Left colon (tissue), 2 donors: ENCODE results near the gene COL23A1. TPM values are rescaled to one million over a fixed set of nuclear protein-coding genes. Genes with fewer than 3 reads are reported as not detected.

Source experiments
- ATAC-seq: fragments of 200-7000 bp; cut with Tn5 transposase; one replicate; pipeline ENCODE4 v1.9.1; 2020; ENCODE audit warnings: mild to moderate bottlenecking, moderate library complexity
- DNase-seq, 2 donors: peaks; one replicate each; pipeline ENCODE4 v3.0.0-alpha.2; 2020
- intact Hi-C, 2 donors: fragments of 100-400 bp; cut with DNase I in 1 of 2; cut with micrococcal nuclease in 1 of 2; formaldehyde crosslinking; loops; one replicate each; pipeline versions ENCODE4 v1.11.2 to v1.14.0; 2022; cut with DNase I, micrococcal nuclease
- total RNA-seq, 2 donors: library from RNA; stranded (reverse); fragmentation: NEBNext Ultra II Directional; extraction: Animal tissue kit (Norgen Biotek cat#: 25700); gene quantifications; one replicate each; pipeline ENCODE4 v1.2.1, GENCODE V29; 2021
- donor health status: DM: no; HTN: no; CAD: no.
- donor health status: DM: yes; HTN: yes; CAD: no.

The COL23A1 gene
- total RNA-seq, 2 donors from 2014 or later, result 0.09 to 0.73 TPM

- DNase-seq (peak in 1 of 2 donors; percentile 28), ATAC-seq (peak; percentile 49)
- intact Hi-C loops, result no loop called here
Measured at GRCh38 chr5:178216088-178216534, 374.1 kb downstream of the COL23A1 start.

GRCh38 chr5:178215280-178216002, 374.8 kb downstream of the COL23A1 start:
- ATAC-seq, result peak; percentile 56
- intact Hi-C loops, result no loop called here
- DNase-seq, result peak; percentile 70

GRCh38 chr5:178214160-178214803, 375.9 kb downstream of the COL23A1 start:
- intact Hi-C loops, result no loop called here
- ATAC-seq (no peak), DNase-seq (peak in 1 of 2 donors; percentile 25)

GRCh38 chr5:178213748-178214151, 376.4 kb downstream of the COL23A1 start:
- peak; percentile 69 to 85 for DNase-seq
- peak; percentile 58 for ATAC-seq
- intact Hi-C loops, result no loop called here

GRCh38 chr5:178213003-178213461, 377.2 kb downstream of the COL23A1 start:
- intact Hi-C loops, result no loop called here
- ATAC-seq (peak; percentile 15), DNase-seq (peak in 1 of 2 donors; percentile 53)

GRCh38 chr5:178212241-178213002, 377.8 kb downstream of the COL23A1 start:
- ATAC-seq (no peak), DNase-seq (peak in 1 of 2 donors; percentile 19)
- intact Hi-C loops, result no loop called here

GRCh38 chr5:178211095-178212048, 378.8 kb downstream of the COL23A1 start:
- intact Hi-C loops, result no loop called here
- ATAC-seq, result no peak
- peak in 1 of 2 donors; percentile 24 for DNase-seq

GRCh38 chr5:178210686-178211085, 379.5 kb downstream of the COL23A1 start:
- intact Hi-C loops, result no loop called here
- ATAC-seq, result no peak
- DNase-seq, result peak in 1 of 2 donors; percentile 30

GRCh38 chr5:178210073-178210535, 380.1 kb downstream of the COL23A1 start:
- DNase-seq (peak in 1 of 2 donors; percentile 25), ATAC-seq (no peak)
- intact Hi-C loops, result no loop called here

GRCh38 chr5:178209334-178210072, 380.7 kb downstream of the COL23A1 start:
- intact Hi-C loops, result no loop called here
- ATAC-seq (no peak), DNase-seq (peak in 1 of 2 donors; percentile 24)

GRCh38 chr5:178208540-178209227, 381.5 kb downstream of the COL23A1 start:
- intact Hi-C loops, result no loop called here
- no peak for ATAC-seq
- peak in 1 of 2 donors; percentile 22 for DNase-seq

- ATAC-seq (peak; percentile 58), DNase-seq (peak; percentile 74 to 86)
- intact Hi-C loops, result no loop called here
Measured at GRCh38 chr5:178207917-178208280, 382.3 kb downstream of the COL23A1 start.

GRCh38 chr5:178207183-178207916, 382.8 kb downstream of the COL23A1 start:
- ATAC-seq, result peak; percentile 51
- DNase-seq, result peak; percentile 71 to 80
- intact Hi-C loops, result no loop called here

- intact Hi-C loops, result no loop called here
- DNase-seq (peak in 1 of 2 donors; percentile 27), ATAC-seq (no peak)
Measured at GRCh38 chr5:178206166-178207101, 383.8 kb downstream of the COL23A1 start.

GRCh38 chr5:178205749-178206047, 384.5 kb downstream of the COL23A1 start:
- ATAC-seq (no peak), DNase-seq (peak in 1 of 2 donors; percentile 17)
- intact Hi-C loops, result no loop called here
